Right forelimb (tissue), 1 donor: Measurements from ENCODE around the gene TTC28.

ENCODE experiments used
- DNase-seq: peaks from one replicate; pipeline ENCODE4 v3.0.0-alpha.2; 2018

Gene TTC28

DNA sequence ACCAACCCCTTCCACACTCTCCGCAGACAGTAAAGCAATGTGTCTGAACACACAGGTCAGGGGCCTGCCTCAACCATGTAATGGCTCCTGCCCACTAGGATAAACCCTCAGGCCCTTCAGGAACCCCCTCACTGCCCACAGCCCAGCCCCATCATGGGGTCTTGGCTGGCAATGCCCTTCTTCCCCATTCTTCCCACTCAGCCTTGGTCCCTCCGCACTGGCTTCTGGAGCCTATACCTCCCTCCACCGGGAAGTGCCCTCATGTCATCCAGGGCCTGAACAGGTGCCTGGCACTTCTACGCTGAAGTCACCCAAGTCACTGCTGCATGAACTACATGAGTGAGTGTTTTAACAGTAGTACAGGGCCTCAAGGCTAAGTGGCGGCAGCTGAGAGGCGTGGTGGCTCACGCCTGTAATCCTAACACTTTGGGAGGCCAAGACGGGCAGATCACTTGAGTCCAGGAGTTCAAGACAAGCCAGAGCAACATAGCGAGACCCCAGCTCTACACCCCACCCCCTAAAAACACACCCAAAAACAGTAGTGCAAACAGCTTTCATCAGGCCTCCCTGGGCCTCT, 685.8 kb downstream of the TTC28 start:
- peak; percentile 33 for DNase-seq

DNA sequence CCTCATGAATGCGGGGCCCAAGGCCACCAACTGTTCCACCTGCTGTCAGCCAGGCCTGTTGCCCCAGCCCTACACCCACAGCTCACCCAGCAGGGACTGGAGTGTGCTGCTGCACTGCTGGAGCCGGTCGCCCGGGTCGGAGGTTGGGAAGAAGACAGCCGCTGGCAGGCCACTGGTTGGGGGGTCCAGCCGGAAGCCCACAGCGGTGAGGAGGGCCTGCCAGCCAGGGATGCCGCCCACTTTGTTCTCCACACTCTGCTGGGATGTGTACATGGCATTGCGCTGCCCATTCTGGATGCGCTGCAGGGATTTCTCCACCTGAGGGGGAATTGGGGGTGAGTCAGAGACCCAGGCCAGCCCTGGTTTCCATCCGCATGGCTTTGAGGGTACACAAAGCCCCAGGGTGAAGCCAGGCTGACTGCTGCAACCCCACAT, 686.4 kb downstream of the TTC28 start:
- peak; percentile 26 for DNase-seq

DNA sequence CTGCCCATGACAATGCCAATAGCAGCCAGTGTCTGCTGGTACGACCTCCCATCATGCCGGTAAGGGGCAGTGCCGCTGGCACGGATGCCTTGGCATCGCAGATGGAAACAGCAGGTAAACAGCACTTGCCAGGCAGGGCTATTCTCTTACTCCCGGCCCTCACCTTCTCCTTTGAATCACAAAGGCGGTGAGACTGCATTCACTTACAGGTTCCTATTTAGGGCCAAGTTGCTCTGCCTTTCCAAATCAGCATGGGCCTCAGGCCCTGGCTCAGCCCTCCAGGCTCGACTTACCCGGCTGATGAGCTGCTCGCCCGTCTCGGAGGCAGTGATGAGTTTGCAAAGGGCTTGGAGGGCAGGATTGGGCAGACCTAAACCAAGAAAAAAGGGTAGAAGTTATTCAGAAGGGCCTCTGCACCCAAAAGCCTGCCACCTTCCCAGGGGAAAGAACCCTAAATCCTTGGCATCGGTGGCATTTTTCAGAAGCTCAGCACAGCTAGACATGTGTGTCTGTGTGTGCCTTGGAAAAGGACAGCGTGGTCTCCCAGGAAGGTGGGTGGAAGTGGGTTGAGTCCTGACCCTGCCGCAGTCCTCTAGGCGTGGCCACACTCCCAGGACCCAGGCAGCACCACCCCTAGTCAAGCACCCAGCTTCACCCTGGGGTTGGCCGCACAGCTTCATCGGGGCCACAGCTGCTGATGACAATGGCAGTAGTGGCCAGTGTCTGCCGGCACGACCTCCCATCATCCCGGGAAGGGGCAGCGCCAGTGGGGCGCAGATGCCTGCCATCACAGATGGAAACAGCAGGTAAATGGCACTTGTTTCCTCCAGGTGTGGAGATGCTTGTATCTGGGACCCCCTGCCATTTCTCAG, 687.1 kb downstream of the TTC28 start:
- peak; percentile 18 for DNase-seq

DNA sequence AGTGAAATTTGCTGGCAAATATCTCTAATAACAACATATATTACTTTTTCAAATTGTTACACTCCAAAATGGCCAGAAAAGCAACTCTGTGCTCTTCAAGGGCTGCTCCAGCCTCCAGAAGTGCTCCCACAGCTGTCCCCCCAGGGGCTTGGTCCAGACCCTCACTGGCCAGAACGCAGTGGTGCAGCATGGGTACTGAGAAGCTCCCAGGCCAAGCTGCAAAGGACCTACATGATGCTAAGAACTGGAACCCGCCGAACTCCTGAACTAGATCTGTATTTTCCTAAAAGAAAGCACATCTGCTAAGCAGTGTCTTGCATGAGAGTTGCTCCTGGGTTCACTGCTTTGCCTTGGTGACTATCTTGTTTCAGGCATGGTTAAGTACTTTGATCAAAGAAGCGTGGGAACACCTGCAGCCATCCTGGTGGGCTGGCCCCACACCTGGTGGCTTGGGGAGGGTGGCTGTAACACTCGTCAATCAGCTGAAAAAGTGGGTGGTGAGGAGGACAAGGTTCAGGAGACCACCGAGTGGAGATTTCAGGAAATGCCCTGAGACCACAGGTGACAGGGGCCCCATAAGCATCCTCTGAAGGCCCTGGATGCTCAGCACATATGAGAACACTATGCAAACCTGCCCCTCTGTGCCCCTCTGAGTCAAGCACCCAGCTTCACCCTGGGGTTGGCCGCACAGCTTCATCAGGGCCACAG, 687.9 kb downstream of the TTC28 start:
- DNase-seq, result peak; percentile 30

DNA sequence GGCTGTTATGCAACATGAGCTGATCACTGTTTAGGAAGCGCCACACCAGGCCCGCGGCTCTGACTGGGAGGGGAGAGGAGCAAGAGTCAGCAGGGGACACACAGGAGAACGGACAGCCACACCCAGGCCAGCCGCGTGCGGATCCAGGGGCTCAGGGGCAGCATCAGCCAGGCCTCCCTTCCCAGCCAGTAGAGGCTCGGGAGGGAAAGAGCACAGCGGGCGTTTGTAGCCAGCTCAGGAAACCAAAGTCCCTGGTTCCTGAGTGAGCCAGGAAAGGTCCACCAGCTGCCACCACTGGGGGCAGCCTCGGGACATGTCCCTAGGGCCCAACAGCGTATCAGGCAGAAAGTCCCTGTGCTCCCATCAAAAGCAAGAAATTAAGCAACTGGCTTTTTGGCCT, 688.8 kb downstream of the TTC28 start:
- DNase-seq, result peak; percentile 51

DNA sequence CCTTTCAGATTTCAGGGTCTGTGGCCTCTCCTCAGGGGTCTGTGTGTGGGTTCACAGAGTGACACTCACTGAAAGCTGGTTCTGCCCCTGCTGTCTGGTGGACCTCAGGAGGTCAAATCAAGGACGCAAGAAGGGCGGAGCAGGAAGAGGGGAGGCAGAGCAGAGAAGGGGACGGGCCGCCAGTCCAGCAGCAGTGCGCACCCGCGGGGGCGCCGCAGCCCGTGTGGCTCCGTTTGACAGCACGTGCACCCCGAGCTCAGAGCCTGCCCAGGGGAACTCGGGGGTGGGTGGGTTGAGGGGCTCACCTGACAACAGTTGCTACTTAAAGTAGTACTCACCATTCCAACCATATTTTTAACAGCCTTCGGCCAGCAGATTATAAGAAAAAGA, 689.2 kb downstream of the TTC28 start:
- peak; percentile 34 for DNase-seq

DNA sequence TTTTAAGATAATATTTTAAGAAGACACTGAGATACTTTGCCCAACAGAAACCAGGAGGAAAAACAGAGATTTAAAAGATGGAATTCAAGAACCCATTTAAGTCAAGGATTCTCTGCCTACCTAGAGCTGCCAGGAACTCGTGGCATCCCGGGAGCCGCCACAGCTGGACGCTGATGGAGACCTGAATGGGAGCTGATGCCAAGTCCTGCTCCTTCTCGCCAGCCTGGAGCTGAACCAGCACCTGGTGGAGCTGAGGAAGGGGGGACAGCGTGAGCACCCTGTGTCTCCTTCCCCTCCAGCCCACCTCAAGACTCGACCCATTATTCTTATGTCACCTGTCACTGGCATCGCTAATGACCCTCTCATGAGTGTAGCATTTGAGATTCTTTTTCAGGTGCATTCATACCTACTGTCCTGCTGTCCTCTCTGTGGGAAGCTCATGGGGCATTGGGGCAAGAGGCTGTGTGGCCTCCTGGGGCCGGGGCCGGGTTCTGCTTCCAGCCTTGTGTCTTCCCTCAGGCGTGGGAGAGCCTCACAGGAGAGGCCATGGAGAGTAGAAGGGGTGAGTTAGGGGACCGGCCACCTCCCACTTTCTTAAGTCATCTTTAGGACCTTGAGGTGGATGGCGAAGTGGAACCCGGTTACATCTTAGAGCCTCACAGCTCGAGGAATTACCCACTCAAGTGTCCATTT, 689.7 kb downstream of the TTC28 start:
- peak; percentile 5 for DNase-seq

DNA sequence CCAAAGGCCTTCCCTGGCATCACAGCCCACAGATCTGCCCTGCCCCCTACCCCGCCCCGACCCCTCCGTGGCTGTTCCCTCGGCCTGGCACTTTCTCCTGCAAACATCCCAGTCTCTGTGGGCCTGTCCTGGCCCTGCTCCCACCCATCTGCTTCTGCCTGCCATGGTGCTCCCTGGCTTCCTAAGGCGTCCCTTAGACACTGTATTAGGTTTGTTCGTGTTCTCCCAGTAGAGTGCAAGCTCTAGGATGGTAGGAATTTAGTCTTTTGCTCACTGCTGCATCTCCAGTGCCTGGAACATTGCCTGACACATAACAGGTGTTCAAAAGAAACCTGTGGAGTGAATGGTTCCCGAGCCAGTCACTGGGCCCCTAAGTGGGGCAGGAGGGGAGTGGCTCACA, 690.9 kb downstream of the TTC28 start:
- peak; percentile 12 for DNase-seq

DNA sequence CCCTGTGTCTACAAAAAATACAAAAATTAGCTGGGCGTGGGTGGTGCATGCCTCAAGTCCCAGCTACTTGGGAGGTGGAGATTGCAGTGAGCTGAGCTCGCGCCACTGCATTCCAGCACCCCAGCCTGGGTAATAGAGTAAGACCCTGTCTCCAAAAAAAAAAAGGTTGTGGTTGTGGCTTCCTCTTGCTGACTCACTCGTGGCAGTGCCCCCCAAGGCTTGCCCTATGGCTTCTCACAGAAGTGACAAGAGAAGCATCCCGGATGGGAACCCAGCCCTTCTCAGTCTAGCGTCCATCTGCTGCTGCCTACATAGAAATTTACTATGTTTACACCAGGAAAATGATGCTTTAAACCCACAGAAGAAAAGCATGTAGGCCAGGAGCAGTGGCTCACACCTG, 692.1 kb downstream of the TTC28 start:
- peak; percentile 24 for DNase-seq

DNA sequence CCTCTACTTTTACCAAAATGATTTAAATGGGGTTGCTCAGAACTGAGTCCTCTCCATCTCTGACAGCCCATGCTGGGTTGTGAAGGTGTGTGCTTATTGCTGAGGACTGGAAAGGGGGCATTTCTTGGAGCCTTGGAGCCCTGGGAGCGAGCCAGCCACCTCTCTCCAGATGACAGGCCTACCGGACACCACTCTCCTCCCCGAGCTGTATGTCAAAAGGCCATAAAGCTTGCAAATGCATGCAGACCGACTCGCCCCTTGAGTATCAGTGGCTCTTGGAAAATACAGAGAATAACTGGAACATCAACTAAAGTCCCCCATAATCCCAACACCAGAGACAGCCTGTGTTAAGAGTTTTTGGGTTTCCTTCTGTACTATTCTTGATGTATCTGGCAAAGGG, 692.7 kb downstream of the TTC28 start:
- no peak for DNase-seq

DNA sequence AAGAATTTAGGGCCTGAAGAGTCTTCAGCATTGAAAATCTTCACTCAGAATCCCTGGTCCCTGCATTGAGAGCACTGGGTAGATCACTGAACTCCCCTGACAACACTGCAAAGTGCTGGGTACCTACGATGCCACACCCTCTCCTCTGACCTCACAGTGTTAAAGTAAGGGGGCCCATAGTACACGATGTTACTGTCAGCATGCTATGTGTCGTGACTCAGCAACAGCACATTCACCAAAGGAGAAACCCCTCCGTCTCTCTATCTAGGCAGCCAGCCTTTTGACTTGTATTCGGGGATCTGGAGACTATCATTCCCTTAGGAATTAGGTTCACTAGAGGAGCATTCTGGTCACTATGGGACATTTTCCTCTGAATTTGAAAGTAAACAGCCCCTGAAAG, 693.2 kb downstream of the TTC28 start:
- peak; percentile 6 for DNase-seq

DNA sequence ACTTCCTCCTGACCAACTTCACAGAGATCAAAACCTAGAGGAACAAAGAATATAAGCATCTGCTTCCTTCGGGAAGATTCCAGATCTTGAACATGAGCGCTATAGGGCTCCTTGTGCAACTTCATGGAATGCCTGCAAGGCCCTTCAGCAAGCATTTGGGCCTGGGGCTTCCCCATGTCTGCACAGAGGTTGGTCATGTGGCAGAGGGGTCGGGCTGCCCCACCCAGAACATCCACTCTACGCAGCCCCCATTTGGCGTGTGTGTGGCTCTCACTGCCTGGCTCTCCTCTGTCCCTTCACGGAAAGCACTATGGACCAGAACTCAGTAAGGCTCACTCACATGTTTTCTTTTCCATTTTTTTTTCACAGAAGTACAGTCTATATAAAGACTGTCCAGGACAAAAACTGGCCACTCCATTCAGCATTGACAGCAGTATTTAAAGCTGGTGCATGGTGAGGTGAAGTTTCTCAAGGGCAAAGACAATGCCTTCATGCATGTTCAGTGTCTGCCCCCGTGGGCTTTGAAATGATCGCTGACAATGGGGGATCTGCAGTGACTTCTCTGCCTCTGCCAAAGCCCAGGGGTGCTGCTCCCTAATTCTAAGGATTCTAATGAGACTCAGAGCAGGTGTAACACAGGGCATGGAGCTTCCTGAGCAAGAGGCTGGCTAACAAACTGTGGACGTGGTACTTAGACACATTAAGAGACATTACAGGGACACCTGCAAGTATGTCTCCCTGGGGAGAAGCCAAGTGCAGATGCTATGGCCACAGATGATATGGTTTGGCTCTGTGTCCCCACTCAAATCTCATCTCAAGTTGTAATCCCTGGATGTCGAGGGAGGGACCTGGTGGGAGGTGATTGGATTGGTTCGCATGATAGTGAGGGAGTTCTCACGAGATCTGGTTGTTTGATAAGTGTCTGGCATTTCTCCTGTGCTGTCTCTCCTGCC, 694.0 kb downstream of the TTC28 start:
- peak; percentile 17 for DNase-seq

DNA sequence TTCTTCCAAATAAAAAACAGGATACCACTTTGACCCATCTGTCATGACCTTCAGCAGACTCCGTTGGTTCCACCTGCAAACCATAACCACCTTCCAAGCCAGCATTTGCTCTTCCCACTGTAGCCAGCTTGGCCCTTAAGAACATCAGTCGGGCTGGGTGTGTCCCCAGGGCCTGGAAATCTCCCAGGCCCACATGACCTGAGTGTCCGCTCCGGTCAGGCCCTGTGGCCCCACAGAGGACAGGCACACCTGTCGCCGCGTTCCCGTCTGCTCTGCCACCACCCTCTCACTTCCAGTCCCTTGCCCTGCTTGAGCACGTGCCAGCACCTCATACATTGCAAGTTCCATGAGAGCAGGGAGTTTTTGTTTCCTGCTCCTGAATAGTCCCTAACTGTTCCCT, 694.9 kb downstream of the TTC28 start:
- no peak for DNase-seq

DNA sequence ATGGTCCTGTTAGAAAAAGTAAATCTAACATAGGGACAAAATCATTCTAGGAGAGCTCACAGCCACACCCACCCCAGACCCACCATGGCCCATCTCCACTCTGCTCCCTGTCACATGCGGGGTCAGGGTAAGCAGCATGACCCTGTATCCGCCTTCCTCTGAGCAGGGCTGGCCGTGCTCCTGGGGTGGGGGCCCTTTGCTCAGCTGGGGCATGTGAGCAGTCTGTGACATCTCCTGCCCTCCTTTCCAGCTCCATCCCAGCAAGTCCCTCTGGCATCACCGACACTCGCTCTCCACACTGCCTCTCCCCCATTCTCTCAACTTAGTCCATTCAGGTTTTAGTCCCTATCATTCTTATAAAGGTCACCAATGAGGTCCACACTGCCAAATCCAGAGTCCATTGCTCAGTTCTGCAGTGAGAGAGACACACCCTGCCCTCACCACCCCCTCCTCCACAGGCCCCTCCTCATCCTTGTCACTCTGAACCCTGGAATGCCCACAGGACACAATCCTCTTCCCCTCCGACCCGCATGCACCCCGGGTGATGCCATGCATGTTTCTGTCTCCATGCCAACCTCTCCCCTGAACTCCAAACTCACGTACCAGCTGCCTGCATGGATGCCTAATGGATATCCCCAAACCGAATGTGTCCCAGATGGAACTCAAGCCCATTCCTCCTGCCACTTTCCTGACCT, 695.5 kb downstream of the TTC28 start:
- DNase-seq, result no peak

DNA sequence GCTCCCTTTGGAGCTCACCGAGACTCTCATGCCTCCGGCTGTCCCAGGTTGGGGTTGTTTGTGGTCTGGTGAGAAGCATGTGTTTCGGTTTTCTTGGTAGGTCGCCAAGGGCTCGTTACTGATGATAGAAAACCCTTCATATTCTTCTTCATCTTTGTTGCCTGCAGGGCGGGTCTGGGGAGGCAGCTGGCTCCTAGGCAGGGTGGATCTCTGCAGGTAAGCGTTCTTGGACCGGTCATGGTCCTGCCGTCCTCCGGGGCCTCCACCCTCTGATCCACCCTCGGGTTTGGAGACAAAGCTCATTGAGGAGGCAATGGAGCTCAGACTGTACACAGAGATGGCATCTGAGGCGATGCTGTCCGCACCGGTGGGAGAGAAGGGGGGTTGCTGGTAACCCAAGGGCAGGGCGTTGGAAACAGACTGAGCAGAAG, 696.3 kb downstream of the TTC28 start:
- no peak for DNase-seq

DNA sequence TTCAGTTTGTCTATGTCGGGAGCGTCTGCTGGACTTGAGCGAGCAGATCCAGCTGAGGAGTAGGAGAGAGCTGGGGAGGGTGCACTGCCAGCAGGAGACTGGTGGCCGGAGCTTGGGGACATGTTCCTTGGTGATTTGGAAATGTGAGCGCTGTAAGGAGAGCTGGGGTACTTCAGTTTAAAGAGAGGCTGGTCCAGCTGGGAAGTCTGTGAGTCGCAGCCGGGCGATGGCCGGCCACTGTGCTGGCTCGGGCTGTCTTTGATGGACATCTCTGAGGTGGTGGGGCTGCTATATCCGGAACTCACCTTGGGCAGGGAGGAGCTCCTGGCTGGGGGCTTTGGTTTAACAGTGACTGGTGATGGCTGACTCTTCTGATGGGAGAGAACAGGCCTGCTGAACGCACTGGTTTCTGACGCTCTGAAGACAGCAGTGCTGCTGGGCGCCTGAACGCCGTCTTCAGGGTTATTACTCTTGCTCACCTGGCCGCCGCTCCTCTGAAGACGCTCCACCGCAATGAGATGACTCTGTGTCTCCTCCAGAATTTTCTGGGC, 696.9 kb downstream of the TTC28 start:
- DNase-seq, result no peak

DNA sequence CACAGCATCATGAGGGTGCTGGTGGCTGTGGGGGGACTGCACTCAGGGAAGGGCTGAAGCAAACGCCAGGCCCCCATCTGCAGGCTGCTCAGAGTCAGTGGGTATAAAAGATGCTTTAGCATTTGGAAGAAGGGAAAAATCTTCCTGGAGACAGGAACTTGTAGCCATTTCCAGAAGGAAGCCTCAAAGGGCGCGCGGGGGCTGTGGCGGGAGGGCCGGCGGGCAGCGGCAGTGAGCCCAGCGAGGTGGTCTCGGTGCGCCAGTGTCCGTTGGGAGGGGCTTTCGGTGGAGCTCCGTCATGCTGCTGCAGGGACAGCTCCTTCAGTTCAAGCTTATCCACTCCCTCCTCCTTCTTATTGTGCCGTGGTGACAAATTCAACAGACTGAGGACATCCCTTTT, 697.5 kb downstream of the TTC28 start:
- DNase-seq, result no peak

DNA sequence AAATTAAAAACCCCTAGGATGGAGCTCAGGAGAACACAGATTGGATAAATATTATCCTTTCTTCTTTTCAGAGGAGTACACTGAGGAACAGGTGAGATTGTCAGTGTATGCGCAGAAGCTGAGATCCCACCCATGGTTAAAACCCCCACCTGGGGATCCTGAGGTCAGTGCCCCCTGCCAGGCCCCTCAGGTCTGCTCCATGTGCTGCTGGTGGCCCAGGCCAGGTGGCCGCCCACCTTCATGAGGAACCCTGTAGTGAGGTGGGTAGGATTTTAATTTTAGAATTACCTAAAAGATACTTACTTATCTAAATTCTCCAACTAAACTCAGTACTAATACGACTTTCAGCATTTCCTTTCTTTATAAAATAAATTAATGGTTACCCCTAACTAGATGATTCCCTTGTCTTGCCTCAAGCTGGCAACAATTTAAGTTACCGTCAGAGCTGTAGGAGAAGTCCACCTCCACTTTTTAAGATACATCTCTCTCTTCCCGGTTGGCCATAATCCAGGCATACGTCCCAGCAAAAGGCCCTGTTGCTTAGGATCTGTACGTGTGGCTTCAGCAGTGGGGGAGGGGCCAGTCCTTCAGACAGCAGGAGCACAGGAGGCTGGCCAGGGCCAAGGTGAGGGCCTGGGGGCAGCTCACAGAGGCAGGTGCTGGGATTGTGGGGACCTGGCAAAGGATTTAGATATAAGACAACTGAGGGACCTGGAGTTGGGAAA, 699.1 kb downstream of the TTC28 start:
- DNase-seq, result no peak

DNA sequence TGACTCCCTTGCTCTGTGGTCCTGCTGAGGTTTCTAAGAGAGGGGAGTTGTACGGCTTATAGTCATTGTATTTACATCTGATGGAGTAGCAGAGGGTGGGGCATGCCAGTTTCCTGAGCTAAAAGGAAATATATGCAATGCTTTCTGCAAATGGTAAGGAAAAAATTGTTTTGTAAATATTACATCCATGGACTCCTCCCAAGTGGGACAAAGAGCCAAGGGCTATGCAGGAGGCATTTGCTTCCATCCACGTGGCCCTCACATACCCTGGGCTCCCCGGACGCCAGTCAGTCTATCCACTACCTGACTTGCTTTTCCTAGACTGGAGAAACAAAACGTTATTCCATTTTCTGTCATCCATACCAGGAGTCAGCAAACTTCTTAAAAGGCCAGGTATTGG, 700.8 kb downstream of the TTC28 start:
- DNase-seq, result no peak

DNA sequence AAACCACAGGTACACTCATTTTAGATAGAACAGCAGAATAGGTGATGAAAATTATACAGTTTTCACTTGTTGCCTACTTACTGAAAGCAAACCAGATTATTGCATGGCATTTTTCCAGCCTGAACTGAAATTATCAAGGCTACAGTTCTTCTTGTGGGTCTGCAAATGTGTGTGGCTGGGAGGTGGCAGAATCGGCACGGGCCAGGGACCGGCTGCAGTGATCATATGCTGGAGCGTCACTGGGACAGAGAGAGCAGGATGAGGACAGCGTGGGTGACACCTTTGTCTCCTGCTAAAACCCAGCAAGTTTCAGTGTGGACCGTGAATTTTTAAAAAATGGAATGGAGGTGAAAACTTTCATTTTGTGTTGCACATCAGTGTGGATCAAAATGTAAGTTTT, 701.3 kb downstream of the TTC28 start:
- DNase-seq, result no peak
